Measurements from ENCODE around the gene TLR2. TPM values are rescaled to one million over a fixed set of nuclear protein-coding genes. Genes with fewer than 3 reads are reported as not detected.

Gene TLR2
- total RNA-seq, 1 experiment from 2014 or later = 1.7 TPM

DNA sequence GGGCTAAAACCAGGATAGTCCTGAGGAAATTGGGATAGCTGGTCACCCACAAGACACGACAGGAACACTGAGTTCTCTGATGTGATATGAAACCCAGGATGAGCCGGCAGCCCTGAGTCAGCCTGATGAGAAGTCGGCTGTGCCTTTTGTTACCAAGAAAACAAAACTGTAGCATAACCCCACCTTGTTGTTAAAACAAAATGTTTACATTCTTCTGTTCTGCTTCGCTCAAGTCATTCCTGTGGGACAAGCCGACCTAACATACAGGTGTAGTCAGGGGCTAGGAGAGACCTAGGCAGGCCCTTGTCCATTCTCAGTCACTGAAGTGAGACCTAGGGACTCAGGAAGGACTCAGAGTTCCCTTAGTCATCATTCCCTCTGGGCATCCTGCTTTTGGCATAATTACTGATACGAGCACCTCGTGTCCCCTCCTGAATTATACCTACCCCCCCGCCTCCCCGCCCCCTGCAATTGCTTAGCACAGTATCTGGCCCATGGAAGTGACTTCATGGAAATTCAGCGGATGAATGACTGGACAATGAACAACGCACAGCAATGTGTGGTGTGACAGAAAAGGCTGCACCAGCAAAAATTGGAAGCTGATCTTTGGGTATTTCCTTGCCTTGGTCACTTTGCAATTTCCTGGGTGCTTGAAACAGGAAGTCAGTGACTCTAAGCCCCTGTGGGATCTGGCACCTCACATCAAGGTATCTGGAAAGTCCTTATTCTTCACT is 31.9 kb upstream of the TLR2 start:
- no peaks in the 10 kb centered on the region for H3K27me3 Mint-ChIP-seq (ENCODE audit: low read depth)
- no peak overlapping the region for H3K27ac Mint-ChIP-seq
- H3K4me1 Mint-ChIP-seq = peaks cover 23% of the 10 kb centered on the region
- DNase-seq (ENCODE audit: low spot score) (no peak), ATAC-seq (peak; percentile 11; the same call in 1 of the 2 replicates)
- no peaks in the 10 kb centered on the region for H3K36me3 Mint-ChIP-seq
- no peak overlapping the region for H3K4me3 Mint-ChIP-seq
- no peaks in the 10 kb centered on the region for H3K9me3 Mint-ChIP-seq
- CTCF ChIA-PET = interaction anchor here (1.1 to 3.5 kb wide), 2 partner anchors 99 to 430 kb away, joined by 3 to 16 read pairs; no protein-coding TSS in a partner anchor
- POLR2A ChIA-PET = no interaction called here
- TF ChIP-seq, protein P1, sequence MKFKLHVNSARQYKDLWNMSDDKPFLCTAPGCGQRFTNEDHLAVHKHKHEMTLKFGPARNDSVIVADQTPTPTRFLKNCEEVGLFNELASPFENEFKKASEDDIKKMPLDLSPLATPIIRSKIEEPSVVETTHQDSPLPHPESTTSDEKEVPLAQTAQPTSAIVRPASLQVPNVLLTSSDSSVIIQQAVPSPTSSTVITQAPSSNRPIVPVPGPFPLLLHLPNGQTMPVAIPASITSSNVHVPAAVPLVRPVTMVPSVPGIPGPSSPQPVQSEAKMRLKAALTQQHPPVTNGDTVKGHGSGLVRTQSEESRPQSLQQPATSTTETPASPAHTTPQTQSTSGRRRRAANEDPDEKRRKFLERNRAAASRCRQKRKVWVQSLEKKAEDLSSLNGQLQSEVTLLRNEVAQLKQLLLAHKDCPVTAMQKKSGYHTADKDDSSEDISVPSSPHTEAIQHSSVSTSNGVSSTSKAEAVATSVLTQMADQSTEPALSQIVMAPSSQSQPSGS (CRISPR knock-in tag; IDR thresholded peaks at IDR 0.05; ENCODE audit: borderline replicate concordance, low read depth) = no peak
- TF ChIP-seq CBFB (CRISPR knock-in tag; IDR thresholded peaks at IDR 0.05; ENCODE audit: low read depth) = no peak
- no peak for TF ChIP-seq SOX15 (CRISPR knock-in tag; IDR thresholded peaks at IDR 0.05)
- TF ChIP-seq NFYB (CRISPR knock-in tag; conservative IDR thresholded peaks at IDR 0.05; ENCODE audit: low read depth) = no peak
- no peak for TF ChIP-seq ZNF263 (CRISPR knock-in tag; IDR thresholded peaks at IDR 0.05; ENCODE audit: low read depth)
- no peak for TF ChIP-seq ATF1 (CRISPR knock-in tag; IDR thresholded peaks at IDR 0.05)
- TF ChIP-seq TEAD1 (CRISPR knock-in tag; IDR thresholded peaks at IDR 0.05) = no peak
- no peak for TF ChIP-seq ETV6 (CRISPR knock-in tag; IDR thresholded peaks at IDR 0.05)
- no peak for TF ChIP-seq FOXP1 (CRISPR knock-in tag; IDR thresholded peaks at IDR 0.05; ENCODE audit: borderline replicate concordance)
- no peak for TF ChIP-seq ZNF138 (CRISPR knock-in tag; conservative IDR thresholded peaks at IDR 0.05)
- no peak for TF ChIP-seq SMAD4 (CRISPR knock-in tag; IDR thresholded peaks at IDR 0.05)

DNA sequence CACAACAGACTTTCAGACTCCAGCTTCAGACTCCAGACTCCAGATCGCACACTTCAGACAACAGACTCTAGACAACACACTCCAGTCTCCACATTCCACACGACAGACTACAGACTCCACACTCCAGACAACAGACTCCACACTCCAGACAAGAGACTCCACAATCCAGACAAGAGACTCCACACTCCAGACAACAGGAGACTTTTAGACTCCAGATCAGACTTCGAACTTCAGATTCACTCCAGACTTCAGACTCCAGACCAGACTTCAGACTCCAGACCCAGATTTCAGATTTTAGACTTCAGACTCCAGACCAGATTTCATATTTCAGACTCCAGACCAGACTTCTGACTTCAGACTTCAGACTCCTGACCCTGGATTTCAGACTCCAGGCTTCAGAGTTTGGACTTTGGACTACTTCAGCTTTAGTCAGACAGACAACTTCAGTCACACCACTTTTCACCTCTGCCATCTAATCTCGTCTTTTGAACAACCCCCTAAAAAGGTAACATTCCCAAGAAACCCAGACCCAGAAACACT is 29.0 kb upstream of the TLR2 start:
- DNase-seq (ENCODE audit: low spot score) (no peak), ATAC-seq (no peak)

More for the DNA sequence above, 29.0 kb upstream of the TLR2 start:
- Mint-ChIP-seq H3K4me1 (peaks cover 14% of the 10 kb centered on the region), H3K4me3 (no peak overlapping the region), H3K9me3 (no peaks in the 10 kb centered on the region), H3K27me3 (ENCODE audit: low read depth) (peaks cover 2% of the 10 kb centered on the region), H3K36me3 (no peaks in the 10 kb centered on the region), H3K27ac (no peak overlapping the region)
- ChIA-PET POLR2A (no interaction called here), CTCF (no interaction called here)
- TF ChIP-seq ZNF138 (CRISPR knock-in tag; conservative IDR thresholded peaks at IDR 0.05) (no peak), JUN (CRISPR knock-in tag; IDR thresholded peaks at IDR 0.05) (no peak), CREM (CRISPR knock-in tag; IDR thresholded peaks at IDR 0.05) (no peak), IRF2 (CRISPR knock-in tag; IDR thresholded peaks at IDR 0.05; ENCODE audit: borderline replicate concordance, low read depth) (no peak), NFE2L1 (CRISPR knock-in tag; IDR thresholded peaks at IDR 0.05) (no peak), ESRRA (CRISPR knock-in tag; IDR thresholded peaks at IDR 0.05; ENCODE audit: borderline replicate concordance) (no peak), TEAD4 (CRISPR knock-in tag; IDR thresholded peaks at IDR 0.05) (no peak), CREB1 (CRISPR knock-in tag; IDR thresholded peaks at IDR 0.05) (no peak), PRRX2 (CRISPR knock-in tag; IDR thresholded peaks at IDR 0.05) (no peak), MYBL2 (CRISPR knock-in tag; IDR thresholded peaks at IDR 0.05) (no peak)
- TF ChIP-seq, protein P2, sequence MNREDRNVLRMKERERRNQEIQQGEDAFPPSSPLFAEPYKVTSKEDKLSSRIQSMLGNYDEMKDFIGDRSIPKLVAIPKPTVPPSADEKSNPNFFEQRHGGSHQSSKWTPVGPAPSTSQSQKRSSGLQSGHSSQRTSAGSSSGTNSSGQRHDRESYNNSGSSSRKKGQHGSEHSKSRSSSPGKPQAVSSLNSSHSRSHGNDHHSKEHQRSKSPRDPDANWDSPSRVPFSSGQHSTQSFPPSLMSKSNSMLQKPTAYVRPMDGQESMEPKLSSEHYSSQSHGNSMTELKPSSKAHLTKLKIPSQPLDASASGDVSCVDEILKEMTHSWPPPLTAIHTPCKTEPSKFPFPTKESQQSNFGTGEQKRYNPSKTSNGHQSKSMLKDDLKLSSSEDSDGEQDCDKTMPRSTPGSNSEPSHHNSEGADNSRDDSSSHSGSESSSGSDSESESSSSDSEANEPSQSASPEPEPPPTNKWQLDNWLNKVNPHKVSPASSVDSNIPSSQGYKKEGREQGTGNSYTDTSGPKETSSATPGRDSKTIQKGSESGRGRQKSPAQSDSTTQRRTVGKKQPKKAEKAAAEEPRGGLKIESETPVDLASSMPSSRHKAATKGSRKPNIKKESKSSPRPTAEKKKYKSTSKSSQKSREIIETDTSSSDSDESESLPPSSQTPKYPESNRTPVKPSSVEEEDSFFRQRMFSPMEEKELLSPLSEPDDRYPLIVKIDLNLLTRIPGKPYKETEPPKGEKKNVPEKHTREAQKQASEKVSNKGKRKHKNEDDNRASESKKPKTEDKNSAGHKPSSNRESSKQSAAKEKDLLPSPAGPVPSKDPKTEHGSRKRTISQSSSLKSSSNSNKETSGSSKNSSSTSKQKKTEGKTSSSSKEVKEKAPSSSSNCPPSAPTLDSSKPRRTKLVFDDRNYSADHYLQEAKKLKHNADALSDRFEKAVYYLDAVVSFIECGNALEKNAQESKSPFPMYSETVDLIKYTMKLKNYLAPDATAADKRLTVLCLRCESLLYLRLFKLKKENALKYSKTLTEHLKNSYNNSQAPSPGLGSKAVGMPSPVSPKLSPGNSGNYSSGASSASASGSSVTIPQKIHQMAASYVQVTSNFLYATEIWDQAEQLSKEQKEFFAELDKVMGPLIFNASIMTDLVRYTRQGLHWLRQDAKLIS (CRISPR knock-in tag; IDR thresholded peaks at IDR 0.05; ENCODE audit: borderline replicate concordance) = no peak
- TF ChIP-seq, protein P3, sequence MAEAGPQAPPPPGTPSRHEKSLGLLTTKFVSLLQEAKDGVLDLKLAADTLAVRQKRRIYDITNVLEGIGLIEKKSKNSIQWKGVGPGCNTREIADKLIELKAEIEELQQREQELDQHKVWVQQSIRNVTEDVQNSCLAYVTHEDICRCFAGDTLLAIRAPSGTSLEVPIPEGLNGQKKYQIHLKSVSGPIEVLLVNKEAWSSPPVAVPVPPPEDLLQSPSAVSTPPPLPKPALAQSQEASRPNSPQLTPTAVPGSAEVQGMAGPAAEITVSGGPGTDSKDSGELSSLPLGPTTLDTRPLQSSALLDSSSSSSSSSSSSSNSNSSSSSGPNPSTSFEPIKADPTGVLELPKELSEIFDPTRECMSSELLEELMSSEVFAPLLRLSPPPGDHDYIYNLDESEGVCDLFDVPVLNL (CRISPR knock-in tag; IDR thresholded peaks at IDR 0.05; ENCODE audit: borderline replicate concordance, low read depth) = no peak
- TF ChIP-seq, protein P4, sequence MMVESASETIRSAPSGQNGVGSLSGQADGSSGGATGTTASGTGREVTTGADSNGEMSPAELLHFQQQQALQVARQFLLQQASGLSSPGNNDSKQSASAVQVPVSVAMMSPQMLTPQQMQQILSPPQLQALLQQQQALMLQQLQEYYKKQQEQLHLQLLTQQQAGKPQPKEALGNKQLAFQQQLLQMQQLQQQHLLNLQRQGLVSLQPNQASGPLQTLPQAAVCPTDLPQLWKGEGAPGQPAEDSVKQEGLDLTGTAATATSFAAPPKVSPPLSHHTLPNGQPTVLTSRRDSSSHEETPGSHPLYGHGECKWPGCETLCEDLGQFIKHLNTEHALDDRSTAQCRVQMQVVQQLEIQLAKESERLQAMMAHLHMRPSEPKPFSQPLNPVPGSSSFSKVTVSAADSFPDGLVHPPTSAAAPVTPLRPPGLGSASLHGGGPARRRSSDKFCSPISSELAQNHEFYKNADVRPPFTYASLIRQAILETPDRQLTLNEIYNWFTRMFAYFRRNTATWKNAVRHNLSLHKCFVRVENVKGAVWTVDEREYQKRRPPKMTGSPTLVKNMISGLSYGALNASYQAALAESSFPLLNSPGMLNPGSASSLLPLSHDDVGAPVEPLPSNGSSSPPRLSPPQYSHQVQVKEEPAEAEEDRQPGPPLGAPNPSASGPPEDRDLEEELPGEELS (CRISPR knock-in tag; IDR thresholded peaks at IDR 0.05) = no peak

Measured in WTC11 (cell line).